ENCODE results near the gene STX19. TPM values are rescaled to one million over a fixed set of nuclear protein-coding genes. Genes with fewer than 3 reads are reported as not detected.

The STX19 gene
- total and polyA plus RNA-seq, 5 donors from 2014 or later: 0.95 TPM; not detected in 4

GRCh38 chr3:94020293-94020692, 8.1 kb downstream of the STX19 start:
- no peak for ATAC-seq (ENCODE audit: low read depth in 2 of 2)
- Histone ChIP-seq H3K4me3 (ENCODE audit: low read depth, low read length) (no peak overlapping the region), H3K4me1 (ENCODE audit: control insufficient read depth, insufficient read depth, low read length, poor library complexity, severe bottlenecking) (no peaks in the 10 kb centered on the region), H3K9me3 (ENCODE audit: control insufficient read depth in 2 of 2, low read length in 2 of 2) (no peaks in the 10 kb centered on the region), H3K36me3 (ENCODE audit: control insufficient read depth, insufficient read depth, low read length) (no peaks in the 10 kb centered on the region), H3K27ac (ENCODE audit: insufficient read depth, low read length, poor library complexity, severe bottlenecking) (no peak overlapping the region), H3K27me3 (ENCODE audit: control insufficient read depth, insufficient read depth, low read length) (no peaks in the 10 kb centered on the region)
- Mint-ChIP-seq H3K9me3 (peaks cover 0 to 2% (median 0%) of the 10 kb centered on the region in 7 donors), H3K4me3 (no peak overlapping the region), H3K4me1 (peaks cover 0 to 4% (median 1%) of the 10 kb centered on the region in 4 donors), H3K27ac (no peak overlapping the region), H3K36me3 (peaks cover 9% of the 10 kb centered on the region), H3K27me3 (no peaks in the 10 kb centered on the region)
- DNase-seq: no peak

- peaks cover 9% of the 10 kb centered on the region for H3K36me3 Mint-ChIP-seq
- no peaks in the 10 kb centered on the region for H3K27me3 Mint-ChIP-seq
Measured at GRCh38 chr3:94019659-94020058, 8.7 kb downstream of the STX19 start.

GRCh38 chr3:94015025-94015424, 13.4 kb downstream of the STX19 start:
- Mint-ChIP-seq H3K27ac (no peak overlapping the region), H3K36me3 (peaks cover 19% of the 10 kb centered on the region), H3K27me3 (no peaks in the 10 kb centered on the region), H3K9me3 (peaks cover 0 to 2% (median 0%) of the 10 kb centered on the region in 7 donors), H3K4me1 (peaks cover 13 to 22% (median 19%) of the 10 kb centered on the region in 4 donors), H3K4me3 (no peak overlapping the region)
- H3K9me3 ChIP-seq (ENCODE audit: control insufficient read depth in 2 of 2, low read length in 2 of 2): no peaks in the 10 kb centered on the region
- no peaks in the 10 kb centered on the region for H3K36me3 ChIP-seq (ENCODE audit: control insufficient read depth, insufficient read depth, low read length)
- H3K4me1 ChIP-seq (ENCODE audit: control insufficient read depth, insufficient read depth, low read length, poor library complexity, severe bottlenecking): no peaks in the 10 kb centered on the region
- ATAC-seq (ENCODE audit: low read depth in 2 of 2) (no peak), DNase-seq (peak in 1 of 3 donors; percentile 23)
- H3K27me3 ChIP-seq (ENCODE audit: control insufficient read depth, insufficient read depth, low read length): no peaks in the 10 kb centered on the region
- H3K4me3 ChIP-seq (ENCODE audit: low read depth, low read length): no peak overlapping the region
- H3K27ac ChIP-seq (ENCODE audit: insufficient read depth, low read length, poor library complexity, severe bottlenecking): no peak overlapping the region

More at GRCh38 chr3:94019659-94020058, 8.7 kb downstream of the STX19 start:
- H3K4me3 Mint-ChIP-seq: no peak overlapping the region
- Histone ChIP-seq H3K4me3 (ENCODE audit: low read depth, low read length) (no peak overlapping the region), H3K36me3 (ENCODE audit: control insufficient read depth, insufficient read depth, low read length) (no peaks in the 10 kb centered on the region), H3K4me1 (ENCODE audit: control insufficient read depth, insufficient read depth, low read length, poor library complexity, severe bottlenecking) (no peaks in the 10 kb centered on the region), H3K9me3 (ENCODE audit: control insufficient read depth in 2 of 2, low read length in 2 of 2) (no peaks in the 10 kb centered on the region), H3K27me3 (ENCODE audit: control insufficient read depth, insufficient read depth, low read length) (no peaks in the 10 kb centered on the region), H3K27ac (ENCODE audit: insufficient read depth, low read length, poor library complexity, severe bottlenecking) (no peak overlapping the region)
- peak overlapping the region in 1 of 3 donors; percentile 14 for H3K27ac Mint-ChIP-seq
- peaks cover 0 to 2% (median 0%) of the 10 kb centered on the region in 7 donors for H3K9me3 Mint-ChIP-seq
- H3K4me1 Mint-ChIP-seq: peaks cover 0 to 9% (median 6%) of the 10 kb centered on the region in 4 donors
- DNase-seq (no peak), ATAC-seq (ENCODE audit: low read depth in 2 of 2) (no peak)

GRCh38 chr3:94012185-94012584, 16.2 kb downstream of the STX19 start:
- H3K9me3 ChIP-seq (ENCODE audit: control insufficient read depth in 2 of 2, low read length in 2 of 2): no peaks in the 10 kb centered on the region
- no peaks in the 10 kb centered on the region for H3K4me1 ChIP-seq (ENCODE audit: control insufficient read depth, insufficient read depth, low read length, poor library complexity, severe bottlenecking)
- H3K27me3 ChIP-seq (ENCODE audit: control insufficient read depth, insufficient read depth, low read length): no peaks in the 10 kb centered on the region
- Mint-ChIP-seq H3K4me1 (peaks cover 16 to 20% (median 18%) of the 10 kb centered on the region in 4 donors), H3K9me3 (no peaks in the 10 kb centered on the region), H3K27me3 (no peaks in the 10 kb centered on the region), H3K27ac (peak overlapping the region in 2 of 3 donors; percentile 1), H3K4me3 (no peak overlapping the region), H3K36me3 (peaks cover 10% of the 10 kb centered on the region)
- H3K36me3 ChIP-seq (ENCODE audit: control insufficient read depth, insufficient read depth, low read length): no peaks in the 10 kb centered on the region
- no peak overlapping the region for H3K4me3 ChIP-seq (ENCODE audit: low read depth, low read length)
- DNase-seq (no peak), ATAC-seq (ENCODE audit: low read depth in 2 of 2) (no peak)
- H3K27ac ChIP-seq (ENCODE audit: insufficient read depth, low read length, poor library complexity, severe bottlenecking): no peak overlapping the region

GRCh38 chr3:94011233-94011711, 17.1 kb downstream of the STX19 start:
- peaks cover 12% of the 10 kb centered on the region for H3K36me3 Mint-ChIP-seq
- peak in 1 of 3 donors; percentile 46 for DNase-seq
- no peaks in the 10 kb centered on the region for H3K9me3 Mint-ChIP-seq
- Histone ChIP-seq H3K36me3 (ENCODE audit: control insufficient read depth, insufficient read depth, low read length) (no peaks in the 10 kb centered on the region), H3K9me3 (ENCODE audit: control insufficient read depth in 2 of 2, low read length in 2 of 2) (no peaks in the 10 kb centered on the region), H3K27me3 (ENCODE audit: control insufficient read depth, insufficient read depth, low read length) (no peaks in the 10 kb centered on the region), H3K4me1 (ENCODE audit: control insufficient read depth, insufficient read depth, low read length, poor library complexity, severe bottlenecking) (no peaks in the 10 kb centered on the region), H3K4me3 (ENCODE audit: low read depth, low read length) (peak overlapping the region; percentile 8), H3K27ac (ENCODE audit: insufficient read depth, low read length, poor library complexity, severe bottlenecking) (no peak overlapping the region)
- peak overlapping the region in 2 of 4 donors; percentile 1 to 9 for H3K4me3 Mint-ChIP-seq
- ATAC-seq (ENCODE audit: low read depth in 2 of 2): no peak
- peak overlapping the region; percentile 0 to 9 (median 1) for H3K27ac Mint-ChIP-seq
- H3K4me1 Mint-ChIP-seq: peaks cover 16 to 20% (median 18%) of the 10 kb centered on the region in 4 donors
- no peaks in the 10 kb centered on the region for H3K27me3 Mint-ChIP-seq

- DNase-seq: no peak
- H3K27ac Mint-ChIP-seq: no peak overlapping the region
- Histone ChIP-seq H3K27me3 (ENCODE audit: control insufficient read depth, insufficient read depth, low read length) (no peaks in the 10 kb centered on the region), H3K4me1 (ENCODE audit: control insufficient read depth, insufficient read depth, low read length, poor library complexity, severe bottlenecking) (no peaks in the 10 kb centered on the region), H3K36me3 (ENCODE audit: control insufficient read depth, insufficient read depth, low read length) (no peaks in the 10 kb centered on the region), H3K4me3 (ENCODE audit: low read depth, low read length) (no peak overlapping the region), H3K9me3 (ENCODE audit: control insufficient read depth in 2 of 2, low read length in 2 of 2) (no peaks in the 10 kb centered on the region), H3K27ac (ENCODE audit: insufficient read depth, low read length, poor library complexity, severe bottlenecking) (no peak overlapping the region)
- H3K4me1 Mint-ChIP-seq: peaks cover 11 to 17% (median 12%) of the 10 kb centered on the region in 4 donors
- H3K36me3 Mint-ChIP-seq: peaks cover 14% of the 10 kb centered on the region
- no peaks in the 10 kb centered on the region for H3K27me3 Mint-ChIP-seq
- no peak overlapping the region for H3K4me3 Mint-ChIP-seq
- no peak for ATAC-seq (ENCODE audit: low read depth in 2 of 2)
- no peaks in the 10 kb centered on the region for H3K9me3 Mint-ChIP-seq
Measured at GRCh38 chr3:94009608-94010007, 18.8 kb downstream of the STX19 start.

- ATAC-seq (ENCODE audit: low read depth in 2 of 2): no peak
- no peaks in the 10 kb centered on the region for H3K36me3 ChIP-seq (ENCODE audit: control insufficient read depth, insufficient read depth, low read length)
- no peak overlapping the region for H3K4me3 ChIP-seq (ENCODE audit: low read depth, low read length)
- no peaks in the 10 kb centered on the region for H3K4me1 ChIP-seq (ENCODE audit: control insufficient read depth, insufficient read depth, low read length, poor library complexity, severe bottlenecking)
- no peak overlapping the region for H3K4me3 Mint-ChIP-seq
- no peak overlapping the region for H3K27ac ChIP-seq (ENCODE audit: insufficient read depth, low read length, poor library complexity, severe bottlenecking)
- H3K4me1 Mint-ChIP-seq: peaks cover 12 to 17% (median 15%) of the 10 kb centered on the region in 4 donors
- H3K9me3 Mint-ChIP-seq: no peaks in the 10 kb centered on the region
- no peaks in the 10 kb centered on the region for H3K9me3 ChIP-seq (ENCODE audit: control insufficient read depth in 2 of 2, low read length in 2 of 2)
- no peaks in the 10 kb centered on the region for H3K27me3 Mint-ChIP-seq
- H3K27me3 ChIP-seq (ENCODE audit: control insufficient read depth, insufficient read depth, low read length): no peaks in the 10 kb centered on the region
- peaks cover 14% of the 10 kb centered on the region for H3K36me3 Mint-ChIP-seq
- DNase-seq: no peak
- H3K27ac Mint-ChIP-seq: no peak overlapping the region
Measured at GRCh38 chr3:94008253-94008652, 20.1 kb downstream of the STX19 start.

- ATAC-seq (ENCODE audit: low read depth in 2 of 2) (peak; percentile 86 to 93), DNase-seq (peak in 2 of 3 donors; percentile 52 to 78)
- peak overlapping the region in 3 of 4 donors; percentile 77 to 82 (median 82) for H3K4me3 Mint-ChIP-seq
- peaks cover 4% of the 10 kb centered on the region for H3K36me3 Mint-ChIP-seq
- H3K4me1 Mint-ChIP-seq: peaks cover 0 to 5% (median 3%) of the 10 kb centered on the region in 4 donors
- no peaks in the 10 kb centered on the region for H3K27me3 ChIP-seq (ENCODE audit: control insufficient read depth, insufficient read depth, low read length)
- no peaks in the 10 kb centered on the region for H3K9me3 ChIP-seq (ENCODE audit: control insufficient read depth in 2 of 2, low read length in 2 of 2)
- no peaks in the 10 kb centered on the region for H3K27me3 Mint-ChIP-seq
- H3K27ac Mint-ChIP-seq: peak overlapping the region in 1 of 3 donors; percentile 52
- no peaks in the 10 kb centered on the region for H3K36me3 ChIP-seq (ENCODE audit: control insufficient read depth, insufficient read depth, low read length)
- H3K9me3 Mint-ChIP-seq: no peaks in the 10 kb centered on the region
- H3K4me3 ChIP-seq (ENCODE audit: low read depth, low read length): peak overlapping the region; percentile 82
- H3K4me1 ChIP-seq (ENCODE audit: control insufficient read depth, insufficient read depth, low read length, poor library complexity, severe bottlenecking): no peaks in the 10 kb centered on the region
- H3K27ac ChIP-seq (ENCODE audit: insufficient read depth, low read length, poor library complexity, severe bottlenecking): no peak overlapping the region
Measured at GRCh38 chr3:94004301-94004910, 24.0 kb downstream of the STX19 start.
